GM04504 (cell line): ENCODE results near the gene ARHGAP15.

Experiments used
- DNase-seq: peaks from one replicate; pipeline ENCODE4 v3.0.0-alpha.2; 2012; ENCODE audit warnings: low read depth

Gene ARHGAP15

GRCh38 chr2:143720095-143720664, 591.0 kb downstream of the ARHGAP15 start:
- DNase-seq, result no peak

- no peak for DNase-seq
Measured at GRCh38 chr2:143725400-143725799, 596.2 kb downstream of the ARHGAP15 start.

GRCh38 chr2:143726151-143726845, 597.1 kb downstream of the ARHGAP15 start:
- no peak for DNase-seq

GRCh38 chr2:143728498-143728897, 599.3 kb downstream of the ARHGAP15 start:
- no peak for DNase-seq

- no peak for DNase-seq
Measured at GRCh38 chr2:143729296-143729814, 600.1 kb downstream of the ARHGAP15 start.

- DNase-seq, result no peak
Measured at GRCh38 chr2:143730155-143730952, 601.1 kb downstream of the ARHGAP15 start.

- no peak for DNase-seq
Measured at GRCh38 chr2:143730953-143731260, 601.7 kb downstream of the ARHGAP15 start.

GRCh38 chr2:143732076-143732475, 602.9 kb downstream of the ARHGAP15 start:
- DNase-seq, result no peak

GRCh38 chr2:143732871-143733270, 603.7 kb downstream of the ARHGAP15 start:
- DNase-seq, result no peak

GRCh38 chr2:143734507-143734906, 605.3 kb downstream of the ARHGAP15 start:
- no peak for DNase-seq

- DNase-seq, result no peak
Measured at GRCh38 chr2:143736904-143737303, 607.7 kb downstream of the ARHGAP15 start.

GRCh38 chr2:143740431-143740830, 611.2 kb downstream of the ARHGAP15 start:
- DNase-seq, result no peak

- DNase-seq, result no peak
Measured at GRCh38 chr2:143741205-143741604, 612.0 kb downstream of the ARHGAP15 start.

GRCh38 chr2:143742581-143742980, 613.4 kb downstream of the ARHGAP15 start:
- peak; percentile 17 for DNase-seq

GRCh38 chr2:143744114-143744513, 614.9 kb downstream of the ARHGAP15 start:
- no peak for DNase-seq

- no peak for DNase-seq
Measured at GRCh38 chr2:143745060-143745459, 615.8 kb downstream of the ARHGAP15 start.

GRCh38 chr2:143754742-143755141, 625.5 kb downstream of the ARHGAP15 start:
- DNase-seq, result no peak

- DNase-seq, result no peak
Measured at GRCh38 chr2:143758629-143759330, 629.6 kb downstream of the ARHGAP15 start.

- no peak for DNase-seq
Measured at GRCh38 chr2:143759455-143759854, 630.2 kb downstream of the ARHGAP15 start.

GRCh38 chr2:143762176-143762928, 633.1 kb downstream of the ARHGAP15 start:
- no peak for DNase-seq

- DNase-seq, result no peak
Measured at GRCh38 chr2:143764261-143764660, 635.0 kb downstream of the ARHGAP15 start.

- DNase-seq, result no peak
Measured at GRCh38 chr2:143764706-143765105, 635.5 kb downstream of the ARHGAP15 start.
